CD4-positive, alpha-beta T cell (primary cell): ENCODE data around the gene C19orf53. TPM values are rescaled to one million over a fixed set of nuclear protein-coding genes. Genes with fewer than 3 reads are reported as not detected.

ENCODE experiments used
- ATAC-seq: fragments of 200-7000 bp; cut with Tn5 transposase; one replicate; pipeline ENCODE4 v1.10.0; 2022; ENCODE audit warnings: mild to moderate bottlenecking; ENCODE audit not compliant: poor library complexity
- CTCF ChIA-PET: fragments of 350-600 bp; sonication (Branson Sonifier 250); formaldehyde crosslinking; loops from one replicate; lab custom pipeline; 2021; ENCODE audit warnings: antibody characterized with exemption, inconsistent platforms; lab: Charles Lee
- POLR2A ChIA-PET: fragments of 350-600 bp; sonication (Branson Sonifier 250); formaldehyde crosslinking; loops from one replicate; lab custom pipeline; 2021; ENCODE audit warnings: antibody characterized with exemption, inconsistent platforms; lab: Charles Lee
- DNase-seq, 14 experiments: peaks; one replicate each; pipeline ENCODE4 v3.0.0-alpha.2; 2013 to 2020; ENCODE audit warnings: mixed read lengths in 2 of 14
- H3K27ac ChIP-seq, 2 donors: one replicate each; pipeline versions ENCODE4 v1.5.1 to v1.7.0; 2013; ENCODE audit warnings: low read length in 2 of 2, low read depth in 1 of 2, mild to moderate bottlenecking in 1 of 2
- H3K27me3 ChIP-seq, 2 experiments: 1 replicate in 1 of 2; 2 replicates in 1 of 2; pipeline versions ENCODE4 v1.6.1 to v1.7.0; 2013; ENCODE audit warnings: low read length in 2 of 2, control low read depth in 1 of 2, mild to moderate bottlenecking in 1 of 2, moderate library complexity in 1 of 2; ENCODE audit not compliant: insufficient read depth in 2 of 2, control insufficient read depth in 1 of 2
- H3K36me3 ChIP-seq: one replicate; pipeline ENCODE4 v1.6.1; 2013; ENCODE audit warnings: low read length, control low read depth; ENCODE audit not compliant: insufficient read depth
- H3K4me1 ChIP-seq: one replicate; pipeline ENCODE4 v1.6.1; 2013; ENCODE audit warnings: low read length, control low read depth; ENCODE audit not compliant: insufficient read depth
- H3K4me3 ChIP-seq: one replicate; pipeline ENCODE4 v1.5.1; 2013; ENCODE audit warnings: mild to moderate bottlenecking, low read length, moderate library complexity
- H3K9me3 ChIP-seq, 2 experiments: 1 replicate in 1 of 2; 2 replicates in 1 of 2; pipeline versions ENCODE4 v1.6.1 to v1.7.0; 2013; ENCODE audit warnings: low read length in 2 of 2, mild to moderate bottlenecking in 2 of 2, control low read depth in 1 of 2, moderate library complexity in 1 of 2; ENCODE audit not compliant: control insufficient read depth in 1 of 2, insufficient read depth in 1 of 2
- H3K27ac Mint-ChIP-seq: one replicate; pipeline ENCODE4 v1.8.0; 2020; ENCODE audit warnings: mixed read lengths
- H3K27me3 Mint-ChIP-seq: one replicate; pipeline ENCODE4 v1.8.0; 2021; ENCODE audit warnings: mixed read lengths
- H3K36me3 Mint-ChIP-seq: one replicate; pipeline ENCODE4 v1.8.0; 2021; ENCODE audit warnings: low read depth, mixed read lengths
- H3K4me1 Mint-ChIP-seq: one replicate; pipeline ENCODE4 v1.8.0; 2021; ENCODE audit warnings: low read depth, mixed read lengths
- H3K4me3 Mint-ChIP-seq: one replicate; pipeline ENCODE4 v1.8.0; 2020; ENCODE audit warnings: mild to moderate bottlenecking, mixed read lengths
- H3K9me3 Mint-ChIP-seq: one replicate; pipeline ENCODE4 v1.8.0; 2020; ENCODE audit warnings: mixed read lengths
- intact Hi-C, 2 experiments: fragments of 100-400 bp; cut with DNase I in 1 of 2; cut with micrococcal nuclease in 1 of 2; formaldehyde crosslinking; loops; one replicate each; pipeline versions ENCODE4 v1.15.1 to v1.9.0; 2023 to 2025; cut with DNase I, micrococcal nuclease
- total RNA-seq, 174 experiments: library from RNA in 2 of 174; stranded (reverse) in 2 of 174; gene quantifications; one replicate each; pipeline ENCODE4 v1.2.3 and lab custom pipeline; 2021 to 2026
- TF ChIP-seq, protein P1 (sequence below): fragments of 200-600 bp; IDR thresholded peaks from one replicate; pipeline ENCODE4 v1.8.0; 2022; ENCODE audit warnings: antibody characterized with exemption, mild to moderate bottlenecking

Gene C19orf53
- total RNA-seq, 2 experiments from 2014 or later, result 119 TPM

DNA sequence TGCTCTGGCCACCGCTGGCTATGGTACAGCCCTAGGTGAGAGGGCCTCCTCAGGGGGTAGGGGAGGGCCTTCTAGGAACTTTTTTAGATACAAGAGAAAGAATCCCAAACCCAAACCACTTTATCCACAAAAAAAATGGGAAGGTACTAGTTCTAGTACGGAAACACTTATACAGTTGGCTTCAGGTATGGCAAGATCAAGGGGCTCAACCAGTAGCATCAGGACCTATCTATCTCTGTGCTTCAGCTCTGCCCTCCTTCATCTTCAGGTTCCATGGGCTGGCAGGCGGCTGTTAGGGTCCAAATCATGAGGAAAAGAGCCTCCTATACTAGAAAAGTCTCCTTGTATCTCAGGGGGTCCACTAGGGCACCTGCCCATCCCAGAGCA, 8.2 kb upstream of the C19orf53 start:
- Histone ChIP-seq H3K27me3 (no peaks in the 10 kb centered on the region), H3K4me3 (no peak overlapping the region), H3K4me1 (peaks cover 20% of the 10 kb centered on the region), H3K9me3 (no peaks in the 10 kb centered on the region), H3K27ac (no peak overlapping the region), H3K36me3 (peaks cover 32% of the 10 kb centered on the region)
- peaks cover 21% of the 10 kb centered on the region for H3K4me1 Mint-ChIP-seq
- ATAC-seq, result no peak
- TF ChIP-seq, protein P1, sequence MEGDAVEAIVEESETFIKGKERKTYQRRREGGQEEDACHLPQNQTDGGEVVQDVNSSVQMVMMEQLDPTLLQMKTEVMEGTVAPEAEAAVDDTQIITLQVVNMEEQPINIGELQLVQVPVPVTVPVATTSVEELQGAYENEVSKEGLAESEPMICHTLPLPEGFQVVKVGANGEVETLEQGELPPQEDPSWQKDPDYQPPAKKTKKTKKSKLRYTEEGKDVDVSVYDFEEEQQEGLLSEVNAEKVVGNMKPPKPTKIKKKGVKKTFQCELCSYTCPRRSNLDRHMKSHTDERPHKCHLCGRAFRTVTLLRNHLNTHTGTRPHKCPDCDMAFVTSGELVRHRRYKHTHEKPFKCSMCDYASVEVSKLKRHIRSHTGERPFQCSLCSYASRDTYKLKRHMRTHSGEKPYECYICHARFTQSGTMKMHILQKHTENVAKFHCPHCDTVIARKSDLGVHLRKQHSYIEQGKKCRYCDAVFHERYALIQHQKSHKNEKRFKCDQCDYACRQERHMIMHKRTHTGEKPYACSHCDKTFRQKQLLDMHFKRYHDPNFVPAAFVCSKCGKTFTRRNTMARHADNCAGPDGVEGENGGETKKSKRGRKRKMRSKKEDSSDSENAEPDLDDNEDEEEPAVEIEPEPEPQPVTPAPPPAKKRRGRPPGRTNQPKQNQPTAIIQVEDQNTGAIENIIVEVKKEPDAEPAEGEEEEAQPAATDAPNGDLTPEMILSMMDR, result no peak
- peaks cover 49% of the 10 kb centered on the region for H3K36me3 Mint-ChIP-seq
- H3K27me3 Mint-ChIP-seq, result no peaks in the 10 kb centered on the region
- intact Hi-C loops, result no loop called here
- ChIA-PET POLR2A (no interaction called here), CTCF (no interaction called here)
- H3K4me3 Mint-ChIP-seq, result peak overlapping the region; percentile 94
- H3K9me3 Mint-ChIP-seq, result no peaks in the 10 kb centered on the region
- no peak for DNase-seq
- peak overlapping the region; percentile 80 for H3K27ac Mint-ChIP-seq

DNA sequence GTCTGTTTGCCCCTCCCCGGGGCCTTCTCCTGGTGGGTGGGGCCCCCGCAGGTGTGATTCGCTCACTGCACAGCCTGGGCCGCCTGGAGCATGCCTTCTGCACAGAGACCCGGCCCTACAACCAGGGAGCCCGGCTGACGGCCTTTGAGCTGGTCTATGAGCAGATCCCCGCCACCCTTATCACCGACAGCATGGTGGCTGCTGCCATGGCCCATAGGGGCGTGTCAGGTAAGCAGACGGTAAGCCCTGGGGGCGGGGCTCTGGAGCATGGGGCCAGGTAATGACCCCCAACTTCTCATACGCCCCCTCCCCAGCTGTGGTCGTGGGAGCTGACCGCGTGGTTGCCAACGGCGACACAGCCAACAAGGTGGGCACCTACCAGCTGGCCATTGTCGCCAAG, 5.7 kb upstream of the C19orf53 start:
- TF ChIP-seq, protein P1, result no peak
- H3K4me1 Mint-ChIP-seq, result peaks cover 21% of the 10 kb centered on the region
- CTCF ChIA-PET, result no interaction called here
- no peak overlapping the region for H3K27ac ChIP-seq
- ATAC-seq (no peak), DNase-seq (peak in 1 of 14 experiments; percentile 31)
- H3K4me1 ChIP-seq, result peaks cover 20% of the 10 kb centered on the region
- H3K27me3 Mint-ChIP-seq, result no peaks in the 10 kb centered on the region
- no peak overlapping the region for H3K4me3 ChIP-seq
- intact Hi-C loops, result no loop called here
- H3K9me3 ChIP-seq, result no peaks in the 10 kb centered on the region
- H3K27me3 ChIP-seq, result no peaks in the 10 kb centered on the region
- no peak overlapping the region for H3K4me3 Mint-ChIP-seq
- H3K27ac Mint-ChIP-seq, result no peak overlapping the region
- H3K9me3 Mint-ChIP-seq, result no peaks in the 10 kb centered on the region
- peaks cover 19% of the 10 kb centered on the region for H3K36me3 ChIP-seq
- POLR2A ChIA-PET, result no interaction called here
- peaks cover 51% of the 10 kb centered on the region for H3K36me3 Mint-ChIP-seq

DNA sequence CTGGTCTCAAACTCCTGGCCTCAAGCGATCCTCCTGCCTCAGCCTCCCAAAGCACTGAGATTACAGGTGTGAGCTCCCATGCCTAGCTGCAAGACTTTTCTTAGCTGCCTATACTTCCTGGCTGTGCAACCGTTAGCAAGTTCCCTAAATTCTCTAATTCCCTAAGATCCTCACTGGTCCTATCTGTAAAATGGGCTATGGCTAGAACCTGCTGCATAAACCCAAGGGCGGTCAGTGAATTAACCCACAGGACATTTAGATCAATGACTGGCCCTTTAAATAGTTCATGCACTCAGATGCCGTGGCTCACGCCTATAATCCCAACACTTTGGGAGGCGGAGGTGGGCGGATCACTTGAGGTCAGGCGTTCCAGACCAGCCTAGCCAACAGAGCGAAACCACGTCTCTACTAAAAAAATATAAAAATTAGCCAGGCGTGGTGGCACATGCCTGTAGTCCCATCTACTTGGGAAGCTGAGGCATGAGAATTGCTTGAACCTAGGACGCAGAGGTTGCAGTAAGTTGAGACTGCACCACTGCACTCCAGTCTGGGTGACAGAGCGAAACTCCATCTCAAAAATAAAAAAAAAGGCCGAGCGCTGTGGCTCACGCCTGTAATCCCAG, 4.1 kb upstream of the C19orf53 start:
- POLR2A ChIA-PET, result no interaction called here
- no peaks in the 10 kb centered on the region for H3K27me3 Mint-ChIP-seq
- TF ChIP-seq, protein P1, result no peak

More for the DNA sequence above, 4.1 kb upstream of the C19orf53 start:
- no peak overlapping the region for H3K4me3 ChIP-seq
- ATAC-seq (no peak), DNase-seq (no peak)
- Mint-ChIP-seq H3K27ac (no peak overlapping the region), H3K4me3 (no peak overlapping the region), H3K9me3 (no peaks in the 10 kb centered on the region), H3K4me1 (peaks cover 27% of the 10 kb centered on the region), H3K36me3 (peaks cover 58% of the 10 kb centered on the region)
- CTCF ChIA-PET, result no interaction called here
- peaks cover 18% of the 10 kb centered on the region for H3K4me1 ChIP-seq
- intact Hi-C loops, result loop anchor here in 1 of 2 experiments (10.0 kb wide), 1 partner anchor 655 kb away; the partner anchor contains the start of genes NACC1 and TRMT1
- H3K9me3 ChIP-seq, result no peaks in the 10 kb centered on the region
- H3K27me3 ChIP-seq, result no peaks in the 10 kb centered on the region
- H3K27ac ChIP-seq, result no peak overlapping the region
- H3K36me3 ChIP-seq, result peaks cover 19% of the 10 kb centered on the region
